ENCODE measurements around the gene DNAJC4.
A peak's percentile ranks its signal among the peaks of the same experiment; 100 is the strongest.

Gene DNAJC4

DNA sequence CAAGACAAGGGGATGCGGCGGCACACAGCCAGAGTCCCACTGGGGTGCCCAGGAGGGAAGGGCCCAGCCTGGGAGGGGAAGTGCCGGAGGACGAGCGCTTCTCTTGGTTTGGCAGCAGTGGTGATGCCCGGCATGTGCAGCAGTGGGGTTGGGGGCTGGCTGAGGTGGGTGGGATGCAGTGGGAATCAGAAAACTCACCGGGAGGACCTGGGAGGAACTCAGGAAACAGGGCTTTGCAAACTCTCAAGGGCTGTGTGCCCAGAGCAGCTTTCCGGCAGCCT is 20.8 kb upstream of the DNAJC4 start:
- TF ChIP-seq, protein P1, sequence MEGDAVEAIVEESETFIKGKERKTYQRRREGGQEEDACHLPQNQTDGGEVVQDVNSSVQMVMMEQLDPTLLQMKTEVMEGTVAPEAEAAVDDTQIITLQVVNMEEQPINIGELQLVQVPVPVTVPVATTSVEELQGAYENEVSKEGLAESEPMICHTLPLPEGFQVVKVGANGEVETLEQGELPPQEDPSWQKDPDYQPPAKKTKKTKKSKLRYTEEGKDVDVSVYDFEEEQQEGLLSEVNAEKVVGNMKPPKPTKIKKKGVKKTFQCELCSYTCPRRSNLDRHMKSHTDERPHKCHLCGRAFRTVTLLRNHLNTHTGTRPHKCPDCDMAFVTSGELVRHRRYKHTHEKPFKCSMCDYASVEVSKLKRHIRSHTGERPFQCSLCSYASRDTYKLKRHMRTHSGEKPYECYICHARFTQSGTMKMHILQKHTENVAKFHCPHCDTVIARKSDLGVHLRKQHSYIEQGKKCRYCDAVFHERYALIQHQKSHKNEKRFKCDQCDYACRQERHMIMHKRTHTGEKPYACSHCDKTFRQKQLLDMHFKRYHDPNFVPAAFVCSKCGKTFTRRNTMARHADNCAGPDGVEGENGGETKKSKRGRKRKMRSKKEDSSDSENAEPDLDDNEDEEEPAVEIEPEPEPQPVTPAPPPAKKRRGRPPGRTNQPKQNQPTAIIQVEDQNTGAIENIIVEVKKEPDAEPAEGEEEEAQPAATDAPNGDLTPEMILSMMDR (conservative IDR thresholded peaks at IDR 0.05) = no peak
- TF ChIP-seq ZFX (IDR thresholded peaks at IDR 0.05) = no peak
- no peak overlapping the region for H3K27ac ChIP-seq

DNA sequence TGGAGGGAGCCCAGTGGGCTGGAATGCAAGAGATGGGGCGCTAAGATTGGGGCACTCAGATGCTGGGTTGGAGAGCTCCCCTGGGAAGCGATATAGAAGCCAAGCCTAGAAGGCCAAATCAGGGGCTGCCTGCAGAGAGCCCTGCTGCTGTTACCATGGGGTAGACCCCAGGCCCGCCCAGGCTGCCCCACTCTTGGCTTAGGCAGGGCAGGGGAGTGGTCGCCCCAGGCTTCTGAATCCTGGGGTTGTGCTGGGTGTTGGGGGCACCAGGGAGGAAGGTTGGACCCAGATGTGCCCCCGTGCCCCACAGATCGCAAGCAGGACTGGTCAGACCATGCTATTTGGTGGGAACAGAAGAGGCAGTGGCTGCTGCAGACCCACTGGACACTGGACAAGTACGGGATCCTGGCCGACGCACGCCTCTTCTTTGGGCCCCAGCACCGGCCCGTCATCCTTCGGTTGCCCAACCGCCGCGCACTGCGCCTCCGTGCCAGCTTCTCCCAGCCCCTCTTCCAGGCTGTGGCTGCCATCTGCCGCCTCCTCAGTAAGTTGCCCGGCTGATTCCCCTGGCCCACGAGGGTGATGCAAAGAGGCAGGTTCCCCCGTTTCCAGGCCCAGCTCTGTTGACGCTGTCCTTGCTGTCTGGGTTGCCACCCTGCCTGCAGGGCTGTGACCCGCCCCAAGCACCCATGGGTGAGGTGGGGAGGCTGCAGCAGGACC is 19.9 kb upstream of the DNAJC4 start:
- no peak overlapping the region for H3K27ac ChIP-seq
- TF ChIP-seq ZFX (IDR thresholded peaks at IDR 0.05) = no peak
- TF ChIP-seq, protein P1 (conservative IDR thresholded peaks at IDR 0.05) = no peak

DNA sequence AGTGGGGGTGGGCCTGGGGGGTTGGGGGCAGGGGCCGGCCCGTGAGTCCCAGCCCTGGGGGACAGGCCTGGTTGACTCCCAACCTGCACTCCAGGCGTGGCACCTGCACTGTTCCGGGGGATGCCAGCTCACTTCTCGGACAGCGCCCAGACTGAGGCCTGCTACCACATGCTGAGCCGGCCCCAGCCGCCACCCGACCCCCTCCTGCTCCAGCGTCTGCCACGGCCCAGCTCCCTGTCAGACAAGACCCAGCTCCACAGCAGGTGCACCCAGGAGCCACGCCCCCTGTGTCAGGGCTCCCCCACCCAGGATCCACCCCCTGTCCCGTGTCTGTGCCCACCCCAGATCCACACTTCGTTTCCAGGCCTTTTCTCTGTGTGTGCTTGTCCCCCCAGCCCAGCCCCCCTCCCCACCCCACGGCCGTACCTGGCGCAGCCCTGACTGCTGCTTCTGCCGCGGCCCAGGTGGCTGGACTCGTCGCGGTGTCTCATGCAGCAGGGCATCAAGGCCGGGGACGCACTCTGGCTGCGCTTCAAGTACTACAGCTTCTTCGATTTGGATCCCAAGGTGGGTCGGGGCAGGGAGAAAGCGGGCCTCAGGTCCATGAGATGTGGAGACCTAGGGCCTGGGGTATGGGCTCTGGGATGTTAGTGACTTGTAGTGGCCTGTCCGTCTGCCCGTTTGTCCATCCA is 19.0 kb upstream of the DNAJC4 start:
- no peak for TF ChIP-seq ZFX (IDR thresholded peaks at IDR 0.05)
- TF ChIP-seq, protein P1 (conservative IDR thresholded peaks at IDR 0.05) = no peak
- no peak overlapping the region for H3K27ac ChIP-seq

DNA sequence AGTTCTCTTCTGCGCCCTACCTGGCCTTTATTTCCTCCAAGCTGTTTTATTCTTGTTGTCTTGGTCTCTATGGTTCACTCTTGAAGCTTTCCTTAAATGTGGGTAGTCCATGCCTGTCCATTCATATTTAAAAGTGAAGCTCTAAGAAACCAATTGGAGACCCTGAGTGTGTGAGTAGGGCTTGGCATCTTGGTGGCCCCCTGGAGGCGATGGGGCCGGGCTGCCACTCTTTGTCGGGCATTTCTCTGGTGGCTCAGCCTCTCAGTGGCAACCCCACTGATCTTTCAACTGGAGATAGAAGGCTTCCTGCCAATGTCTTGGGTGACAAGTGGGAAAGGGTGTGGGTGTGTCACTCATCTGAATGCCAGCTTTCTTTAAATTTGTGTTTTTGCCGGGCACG is 13.5 kb upstream of the DNAJC4 start:
- TF ChIP-seq, protein P1 (conservative IDR thresholded peaks at IDR 0.05) = no peak
- TF ChIP-seq ZFX (IDR thresholded peaks at IDR 0.05) = no peak
- no peak overlapping the region for H3K27ac ChIP-seq

DNA sequence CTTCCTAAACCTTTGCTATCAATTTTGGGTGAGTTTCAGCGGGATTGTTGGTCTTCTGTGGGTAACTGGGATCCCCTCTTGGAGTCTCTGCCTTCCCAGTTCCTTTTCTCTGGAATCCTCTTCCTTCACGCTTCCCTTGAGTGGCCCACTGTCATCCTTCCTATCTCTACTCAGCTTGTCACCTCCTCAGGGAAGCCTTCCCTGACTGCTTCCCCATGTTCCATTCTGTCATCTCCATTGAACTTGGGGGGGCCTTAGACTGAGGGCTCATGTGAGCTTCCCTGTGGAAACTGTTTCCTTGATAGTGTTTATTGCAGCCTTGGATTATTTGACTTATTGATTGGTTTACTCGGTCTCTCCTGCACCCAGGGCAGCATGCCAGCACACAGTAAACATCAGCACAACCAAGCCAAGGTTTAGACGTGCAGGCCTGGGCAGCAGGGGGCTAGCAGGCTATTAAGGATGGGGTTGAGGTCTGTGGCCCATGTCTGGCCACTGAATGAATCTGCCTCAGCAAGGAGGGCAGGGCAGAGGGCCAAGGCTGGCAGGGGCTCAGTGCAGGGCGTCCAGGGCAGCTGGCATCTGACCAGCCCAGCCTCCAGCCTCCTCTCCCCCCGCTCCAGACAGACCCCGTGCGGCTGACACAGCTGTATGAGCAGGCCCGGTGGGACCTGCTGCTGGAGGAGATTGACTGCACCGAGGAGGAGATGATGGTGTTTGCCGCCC is 11.6 kb upstream of the DNAJC4 start:
- H3K27ac ChIP-seq = peak overlapping the region; percentile 7; the same call in 1 of the 2 replicates
- TF ChIP-seq ZFX (IDR thresholded peaks at IDR 0.05) = no peak
- TF ChIP-seq, protein P1 (conservative IDR thresholded peaks at IDR 0.05) = no peak

DNA sequence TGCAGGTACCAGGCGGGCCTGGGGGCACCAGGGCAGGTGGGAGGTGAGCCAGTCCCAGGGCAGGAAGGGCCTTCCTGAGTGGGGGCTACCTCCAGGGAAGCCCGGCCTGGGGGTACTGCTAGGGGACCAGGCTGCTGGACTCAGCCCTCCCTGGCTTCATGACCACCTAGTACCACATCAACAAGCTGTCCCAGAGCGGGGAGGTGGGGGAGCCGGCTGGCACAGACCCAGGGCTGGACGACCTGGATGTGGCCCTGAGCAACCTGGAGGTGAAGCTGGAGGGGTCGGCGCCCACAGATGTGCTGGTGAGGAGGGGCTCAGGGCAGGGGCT is 11.0 kb upstream of the DNAJC4 start:
- peak overlapping the region; percentile 7; the same call in 1 of the 2 replicates for H3K27ac ChIP-seq
- TF ChIP-seq, protein P1 (conservative IDR thresholded peaks at IDR 0.05) = no peak
- TF ChIP-seq ZFX (IDR thresholded peaks at IDR 0.05) = no peak

DNA sequence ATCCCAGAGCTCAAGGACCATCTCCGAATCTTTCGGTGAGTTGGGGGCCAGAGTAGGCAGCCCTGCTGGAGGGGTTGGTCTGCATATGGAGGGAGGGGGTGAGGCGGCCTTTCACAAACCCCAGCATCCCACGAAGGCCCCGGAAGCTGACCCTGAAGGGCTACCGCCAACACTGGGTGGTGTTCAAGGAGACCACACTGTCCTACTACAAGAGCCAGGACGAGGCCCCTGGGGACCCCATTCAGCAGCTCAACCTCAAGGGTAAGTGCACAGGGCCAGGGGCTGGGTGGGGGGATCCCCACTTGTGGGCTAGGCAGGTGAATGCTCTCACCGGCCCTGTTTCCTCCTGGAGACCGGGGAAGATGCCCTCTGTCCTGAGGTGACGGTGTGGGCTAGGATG is 10.6 kb upstream of the DNAJC4 start:
- TF ChIP-seq ZFX (IDR thresholded peaks at IDR 0.05) = no peak
- TF ChIP-seq, protein P1 (conservative IDR thresholded peaks at IDR 0.05) = no peak
- H3K27ac ChIP-seq = no peak overlapping the region
